DND-41 (cell line): ENCODE data around the gene ECE2.

Experiments used
- ATAC-seq: fragments of 200-7000 bp; cut with Tn5 transposase; 3 replicates; pipeline ENCODE4 v1.9.1; 2021; ENCODE audit warnings: low read depth; ENCODE audit not compliant: insufficient read depth
- DNase-seq: peaks from one replicate; pipeline ENCODE4 v3.0.0-alpha.2; 2020
- H2AFZ ChIP-seq: 2 replicates; pipeline ENCODE4 v1.6.0; 2012; ENCODE audit warnings: low read depth, low read length
- H3K27ac ChIP-seq: 2 replicates; pipeline ENCODE4 v1.5.1; 2012; ENCODE audit warnings: low read length, inconsistent platforms
- H3K27me3 ChIP-seq: fragments of 200-600 bp; sonication (generic); 2 replicates; pipeline ENCODE4 v1.6.0; 2012; ENCODE audit warnings: low read length, mild to moderate bottlenecking, inconsistent platforms; ENCODE audit not compliant: insufficient read depth, poor library complexity
- H3K36me3 ChIP-seq: 2 replicates; pipeline ENCODE4 v1.5.1; 2012; ENCODE audit warnings: low read length, inconsistent platforms; ENCODE audit not compliant: insufficient read depth
- H3K4me1 ChIP-seq: 2 replicates; pipeline ENCODE4 v1.5.1; 2012; ENCODE audit warnings: mild to moderate bottlenecking, low read length; ENCODE audit not compliant: insufficient read depth
- H3K4me2 ChIP-seq: 2 replicates; pipeline ENCODE4 v1.6.0; 2012; ENCODE audit warnings: mild to moderate bottlenecking, moderate library complexity, low read length, inconsistent platforms; ENCODE audit not compliant: insufficient read depth
- H3K4me3 ChIP-seq, 2 experiments: fragments of 200-600 bp in 1 of 2; shearing (Covaris generic) in 1 of 2; 2 replicates each; pipeline ENCODE4 v1.5.1; 2012 to 2016; ENCODE audit warnings: inconsistent platforms in 2 of 2, low read length in 2 of 2, mild to moderate bottlenecking in 2 of 2, low read depth in 1 of 2, moderate library complexity in 1 of 2
- H3K79me2 ChIP-seq: 2 replicates; pipeline ENCODE4 v1.6.0; 2012; ENCODE audit warnings: low read length, inconsistent platforms; ENCODE audit not compliant: insufficient read depth
- H3K9ac ChIP-seq: 2 replicates; pipeline ENCODE4 v1.6.0; 2012; ENCODE audit warnings: low read depth, mild to moderate bottlenecking, inconsistent platforms, low read length, moderate library complexity
- H3K9me3 ChIP-seq: 2 replicates; pipeline ENCODE4 v1.5.1; 2012; ENCODE audit warnings: low read length, moderate library complexity, mild to moderate bottlenecking, inconsistent platforms; ENCODE audit not compliant: insufficient read depth, severe bottlenecking
- H4K20me1 ChIP-seq: 2 replicates; pipeline ENCODE4 v1.6.0; 2012; ENCODE audit warnings: low read length; ENCODE audit not compliant: insufficient read depth
- CTCF ChIP-seq: IDR thresholded peaks from 2 replicates; pipeline ENCODE4 v1.5.1; 2012; ENCODE audit warnings: borderline replicate concordance, low read length, moderate library complexity, mild to moderate bottlenecking; ENCODE audit not compliant: poor library complexity, severe bottlenecking; ENCODE audit errors: extremely low read depth
- EZH2 ChIP-seq: IDR thresholded peaks from 3 replicates; pipeline ENCODE4 v1.6.1; 2012; ENCODE audit warnings: borderline replicate concordance, low read depth, mild to moderate bottlenecking, moderate library complexity, low read length, inconsistent platforms; ENCODE audit not compliant: severe bottlenecking

ECE2 gene

GRCh38 chr3:184325715-184326369 is 50.0 kb downstream of the ECE2 start:
- ATAC-seq, result no peak; the same call in 2 of the 3 replicates
- no peak overlapping the region for H3K4me2 ChIP-seq
- no peak overlapping the region for H3K4me3 ChIP-seq
- H3K9me3 ChIP-seq, result no peaks in the 10 kb centered on the region
- H4K20me1 ChIP-seq, result peaks cover 72% of the 10 kb centered on the region
- no peak overlapping the region for H2AFZ ChIP-seq
- H3K36me3 ChIP-seq, result peaks cover 98% of the 10 kb centered on the region
- no peak overlapping the region for H3K9ac ChIP-seq
- peaks cover 41% of the 10 kb centered on the region for H3K79me2 ChIP-seq
- no peak overlapping the region for H3K27ac ChIP-seq
- H3K4me1 ChIP-seq, result no peaks in the 10 kb centered on the region
- no peaks in the 10 kb centered on the region for H3K27me3 ChIP-seq
- no peak for TF ChIP-seq CTCF
- no peak for TF ChIP-seq EZH2
- DNase-seq, result no peak

GRCh38 chr3:184327171-184327570 is 51.3 kb downstream of the ECE2 start:
- no peak overlapping the region for H3K4me3 ChIP-seq
- ATAC-seq, result no peak
- H3K9me3 ChIP-seq, result no peaks in the 10 kb centered on the region
- peaks cover 73% of the 10 kb centered on the region for H4K20me1 ChIP-seq
- no peak for DNase-seq
- TF ChIP-seq CTCF, result no peak
- no peak for TF ChIP-seq EZH2
- H3K27me3 ChIP-seq, result no peaks in the 10 kb centered on the region
- H3K4me2 ChIP-seq, result no peak overlapping the region
- peaks cover 98% of the 10 kb centered on the region for H3K36me3 ChIP-seq
- no peak overlapping the region for H3K9ac ChIP-seq
- no peaks in the 10 kb centered on the region for H3K4me1 ChIP-seq
- no peak overlapping the region for H2AFZ ChIP-seq
- H3K27ac ChIP-seq, result no peak overlapping the region
- peaks cover 32% of the 10 kb centered on the region for H3K79me2 ChIP-seq

- TF ChIP-seq EZH2 (no peak), CTCF (no peak)
- no peak for DNase-seq
- H2AFZ ChIP-seq, result no peak overlapping the region
- peaks cover 24% of the 10 kb centered on the region for H3K79me2 ChIP-seq
- no peaks in the 10 kb centered on the region for H3K4me1 ChIP-seq
- no peak for ATAC-seq
- H3K36me3 ChIP-seq, result peaks cover 98% of the 10 kb centered on the region
- no peak overlapping the region for H3K27ac ChIP-seq
- no peak overlapping the region for H3K9ac ChIP-seq
- no peaks in the 10 kb centered on the region for H3K9me3 ChIP-seq
- H3K27me3 ChIP-seq, result no peaks in the 10 kb centered on the region
- no peak overlapping the region for H3K4me2 ChIP-seq
- H4K20me1 ChIP-seq, result peaks cover 77% of the 10 kb centered on the region
- no peak overlapping the region for H3K4me3 ChIP-seq
Observed at GRCh38 chr3:184328516-184328915, 52.7 kb downstream of the ECE2 start.
